ENCODE results near the gene VMO1.
A peak's percentile ranks its signal among the peaks of the same experiment; 100 is the strongest.

The VMO1 gene

GRCh38 chr17:4772235-4772613, 13.9 kb downstream of the VMO1 start:
- Histone ChIP-seq H4K91ac (ENCODE audit: low read depth, low read length) (no peak overlapping the region), H2AK5ac (ENCODE audit: low read length) (no peak overlapping the region), H3K9me3 (ENCODE audit: insufficient read depth, low read depth, low read length) (peaks cover 2% of the 10 kb centered on the region), H3K4me1 (ENCODE audit: control insufficient read depth in 1 of 2, insufficient read depth in 2 of 2, low read length in 2 of 2) (no peaks in the 10 kb centered on the region), H3K27ac (ENCODE audit: low read depth, low read length) (no peak overlapping the region), H2BK12ac (ENCODE audit: low read length) (no peak overlapping the region), H4K8ac (ENCODE audit: low read depth, low read length) (no peak overlapping the region), H3K9ac (ENCODE audit: low read length) (no peak overlapping the region), H4K12ac (ENCODE audit: low read depth, low read length) (no peak overlapping the region), H2AFZ (ENCODE audit: insufficient read depth, low read length, poor library complexity) (no peak overlapping the region), H3K4me2 (ENCODE audit: low read length) (no peak overlapping the region), H3K23ac (ENCODE audit: low read length) (no peak overlapping the region), H2BK5ac (ENCODE audit: low read depth, low read length, poor library complexity) (no peak overlapping the region), H3K14ac (ENCODE audit: low read length) (no peak overlapping the region), H3K18ac (ENCODE audit: low read length) (no peak overlapping the region), H3K79me1 (ENCODE audit: low read length) (no peaks in the 10 kb centered on the region), H3K4ac (ENCODE audit: low read depth, low read length) (no peak overlapping the region), H3K79me2 (ENCODE audit: control insufficient read depth, insufficient read depth, low read length, poor library complexity) (no peaks in the 10 kb centered on the region), H3K4me3 (ENCODE audit: low read depth, low read length) (no peak overlapping the region), H3K27me3 (ENCODE audit: insufficient read depth, low read length) (no peaks in the 10 kb centered on the region), H3K36me3 (ENCODE audit: control insufficient read depth in 1 of 2, insufficient read depth in 2 of 2, low read length in 2 of 2) (no peaks in the 10 kb centered on the region), H2BK120ac (ENCODE audit: insufficient read depth, low read length, poor library complexity) (no peak overlapping the region)
- DNase-seq, result no peak
- no CpG with 5 or more reads among the region's 10 CpGs for WGBS (ENCODE audit: extremely low coverage, insufficient coverage, insufficient read length)

GRCh38 chr17:4771519-4772234, 14.5 kb downstream of the VMO1 start, which contains the start of gene TM4SF5:
Gene TM4SF5 (plus strand): TSS chr17:4771886. CDS start chr17:4771923, 37 bp downstream.
- Histone ChIP-seq H4K91ac (ENCODE audit: low read depth, low read length) (no peak within 1 kb of the TSS), H3K9me3 (ENCODE audit: insufficient read depth, low read depth, low read length) (peaks cover 2% of the 10 kb centered on the region), H3K36me3 (ENCODE audit: control insufficient read depth in 1 of 2, insufficient read depth in 2 of 2, low read length in 2 of 2) (no peaks in the 10 kb centered on the region), H3K27ac (ENCODE audit: low read depth, low read length) (no peak within 1 kb of the TSS), H3K23ac (ENCODE audit: low read length) (no peak within 1 kb of the TSS), H3K79me2 (ENCODE audit: control insufficient read depth, insufficient read depth, low read length, poor library complexity) (no peaks in the 10 kb centered on the region), H3K9ac (ENCODE audit: low read length) (peak within 1 kb of the TSS; percentile 44), H2AK5ac (ENCODE audit: low read length) (no peak within 1 kb of the TSS), H3K18ac (ENCODE audit: low read length) (no peak within 1 kb of the TSS), H3K4ac (ENCODE audit: low read depth, low read length) (no peak within 1 kb of the TSS), H2BK120ac (ENCODE audit: insufficient read depth, low read length, poor library complexity) (no peak within 1 kb of the TSS), H4K8ac (ENCODE audit: low read depth, low read length) (no peak within 1 kb of the TSS), H2AFZ (ENCODE audit: insufficient read depth, low read length, poor library complexity) (no peak within 1 kb of the TSS), H3K4me2 (ENCODE audit: low read length) (no peak within 1 kb of the TSS), H2BK12ac (ENCODE audit: low read length) (no peak within 1 kb of the TSS), H3K4me3 (ENCODE audit: low read depth, low read length) (no peak within 1 kb of the TSS), H4K12ac (ENCODE audit: low read depth, low read length) (no peak within 1 kb of the TSS), H3K79me1 (ENCODE audit: low read length) (no peaks in the 10 kb centered on the region), H3K27me3 (ENCODE audit: insufficient read depth, low read length) (no peaks in the 10 kb centered on the region), H3K14ac (ENCODE audit: low read length) (no peak within 1 kb of the TSS), H3K4me1 (ENCODE audit: control insufficient read depth in 1 of 2, insufficient read depth in 2 of 2, low read length in 2 of 2) (no peaks in the 10 kb centered on the region), H2BK5ac (ENCODE audit: low read depth, low read length, poor library complexity) (no peak within 1 kb of the TSS)
- WGBS (ENCODE audit: extremely low coverage, insufficient coverage, insufficient read length), result no CpG with 5 or more reads among the region's 13 CpGs
- DNase-seq, result peak in 1 of 2 donors; percentile 21

- Histone ChIP-seq H2AK5ac (ENCODE audit: low read length) (no peak overlapping the region), H3K4me3 (ENCODE audit: low read depth, low read length) (no peak overlapping the region), H3K9ac (ENCODE audit: low read length) (no peak overlapping the region), H2BK12ac (ENCODE audit: low read length) (no peak overlapping the region), H3K9me3 (ENCODE audit: insufficient read depth, low read depth, low read length) (peaks cover 2% of the 10 kb centered on the region), H3K79me2 (ENCODE audit: control insufficient read depth, insufficient read depth, low read length, poor library complexity) (no peaks in the 10 kb centered on the region), H2BK120ac (ENCODE audit: insufficient read depth, low read length, poor library complexity) (no peak overlapping the region), H3K4ac (ENCODE audit: low read depth, low read length) (no peak overlapping the region), H3K14ac (ENCODE audit: low read length) (no peak overlapping the region), H3K79me1 (ENCODE audit: low read length) (no peaks in the 10 kb centered on the region), H3K23ac (ENCODE audit: low read length) (no peak overlapping the region), H4K91ac (ENCODE audit: low read depth, low read length) (no peak overlapping the region), H3K27ac (ENCODE audit: low read depth, low read length) (no peak overlapping the region), H4K8ac (ENCODE audit: low read depth, low read length) (no peak overlapping the region), H4K12ac (ENCODE audit: low read depth, low read length) (no peak overlapping the region), H3K4me1 (ENCODE audit: control insufficient read depth in 1 of 2, insufficient read depth in 2 of 2, low read length in 2 of 2) (no peaks in the 10 kb centered on the region), H3K18ac (ENCODE audit: low read length) (no peak overlapping the region), H2BK5ac (ENCODE audit: low read depth, low read length, poor library complexity) (no peak overlapping the region), H2AFZ (ENCODE audit: insufficient read depth, low read length, poor library complexity) (no peak overlapping the region), H3K36me3 (ENCODE audit: control insufficient read depth in 1 of 2, insufficient read depth in 2 of 2, low read length in 2 of 2) (no peaks in the 10 kb centered on the region), H3K4me2 (ENCODE audit: low read length) (no peak overlapping the region), H3K27me3 (ENCODE audit: insufficient read depth, low read length) (no peaks in the 10 kb centered on the region)
- no peak for DNase-seq
- WGBS (ENCODE audit: extremely low coverage, insufficient coverage, insufficient read length), result no CpG with 5 or more reads among the region's 2 CpGs
Observed at GRCh38 chr17:4769628-4770027, 16.5 kb downstream of the VMO1 start.

- no peak overlapping the region for H2BK120ac ChIP-seq (ENCODE audit: insufficient read depth, low read length, poor library complexity)
- no peak overlapping the region for H2AFZ ChIP-seq (ENCODE audit: insufficient read depth, low read length, poor library complexity)
- H3K79me1 ChIP-seq (ENCODE audit: low read length), result no peaks in the 10 kb centered on the region
- H4K8ac ChIP-seq (ENCODE audit: low read depth, low read length), result no peak overlapping the region
- no peak overlapping the region for H2BK5ac ChIP-seq (ENCODE audit: low read depth, low read length, poor library complexity)
- H3K23ac ChIP-seq (ENCODE audit: low read length), result no peak overlapping the region
- no peak overlapping the region for H3K4me2 ChIP-seq (ENCODE audit: low read length)
- no peak overlapping the region for H3K27ac ChIP-seq (ENCODE audit: low read depth, low read length)
- H3K36me3 ChIP-seq (ENCODE audit: control insufficient read depth in 1 of 2, insufficient read depth in 2 of 2, low read length in 2 of 2), result no peaks in the 10 kb centered on the region
- H2AK5ac ChIP-seq (ENCODE audit: low read length), result no peak overlapping the region
- H2BK12ac ChIP-seq (ENCODE audit: low read length), result no peak overlapping the region
- peak in 1 of 2 donors; percentile 12 for DNase-seq
- H3K79me2 ChIP-seq (ENCODE audit: control insufficient read depth, insufficient read depth, low read length, poor library complexity), result no peaks in the 10 kb centered on the region
- no peak overlapping the region for H3K9ac ChIP-seq (ENCODE audit: low read length)
- H3K4me3 ChIP-seq (ENCODE audit: low read depth, low read length), result no peak overlapping the region
- no CpG with 5 or more reads among the region's 6 CpGs for WGBS (ENCODE audit: extremely low coverage, insufficient coverage, insufficient read length)
- peaks cover 2% of the 10 kb centered on the region for H3K9me3 ChIP-seq (ENCODE audit: insufficient read depth, low read depth, low read length)
- H3K27me3 ChIP-seq (ENCODE audit: insufficient read depth, low read length), result no peaks in the 10 kb centered on the region
- H4K12ac ChIP-seq (ENCODE audit: low read depth, low read length), result no peak overlapping the region
- no peak overlapping the region for H3K18ac ChIP-seq (ENCODE audit: low read length)
- no peaks in the 10 kb centered on the region for H3K4me1 ChIP-seq (ENCODE audit: control insufficient read depth in 1 of 2, insufficient read depth in 2 of 2, low read length in 2 of 2)
- H3K4ac ChIP-seq (ENCODE audit: low read depth, low read length), result no peak overlapping the region
- H4K91ac ChIP-seq (ENCODE audit: low read depth, low read length), result no peak overlapping the region
- no peak overlapping the region for H3K14ac ChIP-seq (ENCODE audit: low read length)
Observed at GRCh38 chr17:4768298-4768697, 17.9 kb downstream of the VMO1 start.

All from trophoblast cell (in vitro differentiated cells and primary cell).